Measurements from ENCODE around the gene PLPP1. TPM values are rescaled to one million over a fixed set of nuclear protein-coding genes. Genes with fewer than 3 reads are reported as not detected.
"Not testable (repeated sequence)": the region's sequence is repeated elsewhere in the genome, so short reads cannot be mapped to it uniquely, and the experiment has no call there.

Gene PLPP1
- total RNA-seq, 1 donor from 2014 or later, result 26.6 TPM

GRCh38 chr5:55509796-55510522 is 24.8 kb downstream of the PLPP1 start:
- no peak for DNase-seq (ENCODE audit: low read depth)
- TF ChIP-seq CTCF (IDR thresholded peaks at IDR 0.05; ENCODE audit: insufficient read depth, low read length, poor library complexity, severe bottlenecking), result no peak
- Histone ChIP-seq H3K27me3 (ENCODE audit: control insufficient read depth, insufficient read depth, low read length) (no peaks in the 10 kb centered on the region), H3K36me3 (ENCODE audit: control insufficient read depth, insufficient read depth, low read length) (no peaks in the 10 kb centered on the region), H3K4me3 (ENCODE audit: low read depth, low read length) (no peak overlapping the region)

- TF ChIP-seq CTCF (IDR thresholded peaks at IDR 0.05; ENCODE audit: insufficient read depth, low read length, poor library complexity, severe bottlenecking), result no peak
- no peaks in the 10 kb centered on the region for H3K27me3 ChIP-seq (ENCODE audit: control insufficient read depth, insufficient read depth, low read length)
Observed at GRCh38 chr5:55509097-55509496, 25.7 kb downstream of the PLPP1 start.

GRCh38 chr5:55507574-55507973 is 27.2 kb downstream of the PLPP1 start:
- Histone ChIP-seq H3K4me3 (ENCODE audit: low read depth, low read length) (no peak overlapping the region), H3K36me3 (ENCODE audit: control insufficient read depth, insufficient read depth, low read length) (no peaks in the 10 kb centered on the region), H3K27me3 (ENCODE audit: control insufficient read depth, insufficient read depth, low read length) (no peaks in the 10 kb centered on the region)
- DNase-seq (ENCODE audit: low read depth), result no peak
- no peak for TF ChIP-seq CTCF (IDR thresholded peaks at IDR 0.05; ENCODE audit: insufficient read depth, low read length, poor library complexity, severe bottlenecking)

More at GRCh38 chr5:55509097-55509496, 25.7 kb downstream of the PLPP1 start:
- H3K36me3 ChIP-seq (ENCODE audit: control insufficient read depth, insufficient read depth, low read length), result no peaks in the 10 kb centered on the region
- H3K4me3 ChIP-seq (ENCODE audit: low read depth, low read length), result no peak overlapping the region
- DNase-seq (ENCODE audit: low read depth), result no peak

GRCh38 chr5:55505711-55506110 is 29.1 kb downstream of the PLPP1 start:
- DNase-seq (ENCODE audit: low read depth); H3K36me3 ChIP-seq (ENCODE audit: control insufficient read depth, insufficient read depth, low read length); H3K4me3 ChIP-seq (ENCODE audit: low read depth, low read length); H3K27me3 ChIP-seq (ENCODE audit: control insufficient read depth, insufficient read depth, low read length): not testable (repeated sequence)

- H3K27me3 ChIP-seq (ENCODE audit: control insufficient read depth, insufficient read depth, low read length); H3K36me3 ChIP-seq (ENCODE audit: control insufficient read depth, insufficient read depth, low read length); H3K4me3 ChIP-seq (ENCODE audit: low read depth, low read length); DNase-seq (ENCODE audit: low read depth): not testable (repeated sequence)
Observed at GRCh38 chr5:55503917-55504316, 30.8 kb downstream of the PLPP1 start.

- no peak overlapping the region for H3K4me3 ChIP-seq (ENCODE audit: low read depth, low read length)
- no peak for TF ChIP-seq CTCF (IDR thresholded peaks at IDR 0.05; ENCODE audit: insufficient read depth, low read length, poor library complexity, severe bottlenecking)
Observed at GRCh38 chr5:55502759-55503158, 32.0 kb downstream of the PLPP1 start.

GRCh38 chr5:55498457-55498856 is 36.3 kb downstream of the PLPP1 start:
- Histone ChIP-seq H3K27me3 (ENCODE audit: control insufficient read depth, insufficient read depth, low read length) (no peaks in the 10 kb centered on the region), H3K36me3 (ENCODE audit: control insufficient read depth, insufficient read depth, low read length) (no peaks in the 10 kb centered on the region), H3K4me3 (ENCODE audit: low read depth, low read length) (no peak overlapping the region)
- no peak for TF ChIP-seq CTCF (IDR thresholded peaks at IDR 0.05; ENCODE audit: insufficient read depth, low read length, poor library complexity, severe bottlenecking)
- no peak for DNase-seq (ENCODE audit: low read depth)

More at GRCh38 chr5:55502759-55503158, 32.0 kb downstream of the PLPP1 start:
- Histone ChIP-seq H3K27me3 (ENCODE audit: control insufficient read depth, insufficient read depth, low read length) (no peaks in the 10 kb centered on the region), H3K36me3 (ENCODE audit: control insufficient read depth, insufficient read depth, low read length) (no peaks in the 10 kb centered on the region)
- DNase-seq (ENCODE audit: low read depth), result no peak
